Sigmoid colon (tissue), 4 donors: ENCODE data around the gene TMEM53.

Experiments used
- EP300 ChIP-seq, 4 donors: sonication (generic); formaldehyde crosslinking; IDR thresholded peaks; one replicate each; pipeline ENCODE4 v1.6.1; 2017; ENCODE audit warnings: antibody characterized with exemption in 4 of 4
- POLR2A ChIP-seq, 2 donors: fragments of 450-650 bp; IDR thresholded peaks; one replicate each; pipeline ENCODE4 v1.6.1; 2016; ENCODE audit warnings: antibody characterized with exemption in 2 of 2, mild to moderate bottlenecking in 2 of 2, moderate library complexity in 2 of 2
- POLR2AphosphoS5 ChIP-seq, 4 donors: sonication (generic); formaldehyde crosslinking; IDR thresholded peaks; one replicate each; pipeline ENCODE4 v1.6.1; 2017; ENCODE audit warnings: antibody characterized with exemption in 4 of 4
- TF ChIP-seq, protein P1 (sequence below), 4 experiments: fragments of 450-650 bp in 3 of 4; fragments of 200-600 bp in 1 of 4; IDR thresholded peaks; one replicate each; pipeline ENCODE4 v1.5.1; 2016 to 2019; ENCODE audit warnings: antibody characterized with exemption in 4 of 4, mild to moderate bottlenecking in 3 of 4, moderate library complexity in 2 of 4

DNA sequence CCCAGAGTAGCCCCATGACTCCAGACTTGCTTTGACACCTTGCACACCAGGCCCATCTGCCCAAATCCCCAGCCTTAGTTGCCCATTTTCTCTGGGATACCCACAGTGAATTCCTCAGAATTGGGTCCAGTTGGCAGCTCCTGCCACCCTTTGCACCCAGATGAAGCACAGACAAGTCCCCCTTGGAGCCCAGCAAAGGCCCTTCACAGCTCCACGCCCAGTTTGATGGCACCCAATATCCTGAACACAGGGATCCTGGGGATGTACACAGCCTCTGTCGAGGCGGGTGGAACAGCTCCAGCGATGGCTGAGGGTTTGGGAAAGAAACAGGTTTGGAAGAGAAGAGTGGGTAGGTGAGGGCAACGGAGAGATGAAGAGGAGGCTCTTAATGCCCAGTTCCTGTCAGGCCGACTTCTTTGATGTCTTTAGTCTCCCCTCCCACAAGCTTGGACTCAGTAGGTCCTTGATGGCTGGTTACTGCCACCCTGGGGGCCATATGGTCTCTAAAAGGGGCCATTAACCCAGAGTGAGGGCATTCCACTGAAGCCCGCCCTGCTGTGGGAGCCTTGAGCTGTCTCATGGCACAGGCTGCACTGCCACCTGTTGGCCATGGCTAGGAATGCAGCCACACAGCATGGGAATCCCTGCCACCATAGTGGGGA lies 21.7 kb downstream of the TMEM53 start:
- TF ChIP-seq, protein P1, sequence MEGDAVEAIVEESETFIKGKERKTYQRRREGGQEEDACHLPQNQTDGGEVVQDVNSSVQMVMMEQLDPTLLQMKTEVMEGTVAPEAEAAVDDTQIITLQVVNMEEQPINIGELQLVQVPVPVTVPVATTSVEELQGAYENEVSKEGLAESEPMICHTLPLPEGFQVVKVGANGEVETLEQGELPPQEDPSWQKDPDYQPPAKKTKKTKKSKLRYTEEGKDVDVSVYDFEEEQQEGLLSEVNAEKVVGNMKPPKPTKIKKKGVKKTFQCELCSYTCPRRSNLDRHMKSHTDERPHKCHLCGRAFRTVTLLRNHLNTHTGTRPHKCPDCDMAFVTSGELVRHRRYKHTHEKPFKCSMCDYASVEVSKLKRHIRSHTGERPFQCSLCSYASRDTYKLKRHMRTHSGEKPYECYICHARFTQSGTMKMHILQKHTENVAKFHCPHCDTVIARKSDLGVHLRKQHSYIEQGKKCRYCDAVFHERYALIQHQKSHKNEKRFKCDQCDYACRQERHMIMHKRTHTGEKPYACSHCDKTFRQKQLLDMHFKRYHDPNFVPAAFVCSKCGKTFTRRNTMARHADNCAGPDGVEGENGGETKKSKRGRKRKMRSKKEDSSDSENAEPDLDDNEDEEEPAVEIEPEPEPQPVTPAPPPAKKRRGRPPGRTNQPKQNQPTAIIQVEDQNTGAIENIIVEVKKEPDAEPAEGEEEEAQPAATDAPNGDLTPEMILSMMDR (IDR thresholded peaks at IDR 0.05): peak; percentile 92 to 98 (median 92)
- TF ChIP-seq POLR2A (IDR thresholded peaks at IDR 0.05) (no peak), POLR2AphosphoS5 (IDR thresholded peaks at IDR 0.05) (no peak), EP300 (IDR thresholded peaks at IDR 0.05) (no peak)
